Measurements from ENCODE around the gene PGAP3.

Gene PGAP3

GRCh38 chr17:39660397-39661385 is 27.2 kb downstream of the PGAP3 start:
- no peak for DNase-seq (ENCODE audit: low spot score)

DNA sequence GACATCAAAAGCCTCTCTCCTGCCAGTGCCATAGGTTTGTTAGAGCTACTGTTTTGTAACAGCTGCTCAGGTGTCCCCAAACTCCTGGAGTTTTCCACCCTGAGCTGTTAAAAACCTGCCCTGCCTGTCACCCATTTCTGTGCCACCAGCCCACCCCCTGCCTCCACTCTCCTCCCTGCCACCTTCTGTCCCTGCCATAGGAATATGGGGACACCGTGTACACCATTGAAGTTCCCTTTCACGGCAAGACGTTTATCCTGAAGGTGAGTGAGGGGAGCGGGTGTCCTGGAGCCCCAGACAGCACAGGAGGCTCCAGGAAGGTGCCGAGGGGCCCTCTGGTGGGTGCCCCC is 27.9 kb downstream of the PGAP3 start:
- DNase-seq (ENCODE audit: low spot score): no peak

GRCh38 chr17:39659279-39660010 is 28.4 kb downstream of the PGAP3 start:
- no peak for DNase-seq (ENCODE audit: low spot score)

GRCh38 chr17:39658760-39659159 is 29.1 kb downstream of the PGAP3 start:
- DNase-seq (ENCODE audit: low spot score): peak; percentile 73

DNA sequence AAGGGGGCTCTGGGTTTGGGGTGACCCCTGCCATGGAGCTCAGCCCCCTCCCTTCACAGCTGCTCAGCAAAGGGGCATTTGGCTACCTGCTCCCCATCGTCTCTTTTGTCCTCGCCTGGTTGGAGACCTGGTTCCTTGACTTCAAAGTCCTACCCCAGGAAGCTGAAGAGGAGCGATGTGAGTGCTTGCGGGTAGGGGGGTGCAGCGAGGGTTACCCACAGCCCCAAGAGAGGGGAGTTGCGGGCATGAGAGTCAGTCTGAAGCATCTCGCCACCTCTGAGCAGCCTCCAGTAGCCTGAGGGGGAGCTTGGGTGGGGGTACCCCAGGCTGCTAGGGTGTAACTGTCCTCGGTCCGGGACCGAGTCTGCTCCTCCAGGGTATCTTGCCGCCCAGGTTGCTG is 29.5 kb downstream of the PGAP3 start:
- no peak for DNase-seq (ENCODE audit: low spot score)

GRCh38 chr17:39655105-39655504 is 32.8 kb downstream of the PGAP3 start:
- no peak for DNase-seq (ENCODE audit: low spot score)

DNA sequence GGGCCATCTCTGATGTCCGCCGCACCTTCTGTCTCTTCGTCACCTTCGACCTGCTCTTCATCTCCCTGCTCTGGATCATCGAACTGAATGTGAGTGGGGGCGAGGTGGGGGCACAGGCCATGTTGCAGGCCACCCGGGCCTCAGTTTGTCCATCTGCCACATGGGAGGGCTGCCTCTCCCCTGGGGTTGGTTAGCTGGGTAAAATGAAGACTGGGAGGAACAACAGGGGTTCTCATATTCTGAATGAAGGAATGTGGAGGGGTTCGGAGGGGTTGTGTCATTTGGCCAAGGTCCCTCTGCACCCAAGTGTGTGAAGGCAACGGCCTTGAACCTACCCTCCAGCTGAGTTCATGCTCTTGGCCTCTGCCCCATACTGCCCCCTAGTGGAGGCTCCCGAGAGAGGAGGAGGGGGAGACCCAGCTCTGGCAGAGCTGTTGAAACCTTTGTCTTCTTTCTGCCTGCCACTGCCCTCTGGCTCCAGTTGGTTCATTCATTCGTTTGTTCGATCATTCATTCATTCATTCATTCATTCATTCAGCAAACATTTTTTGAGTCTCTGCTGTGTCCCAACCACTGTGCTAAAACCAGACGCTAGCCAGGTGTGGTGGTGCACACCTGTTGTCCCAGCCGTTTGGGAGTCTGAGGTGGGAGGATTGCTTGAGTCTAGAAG is 34.1 kb downstream of the PGAP3 start:
- no peak for DNase-seq (ENCODE audit: low spot score)

- no peak for DNase-seq (ENCODE audit: low spot score)
These were observed 34.6 kb downstream of the PGAP3 start for GRCh38 chr17:39653316-39653661.

GRCh38 chr17:39652587-39653315 is 35.1 kb downstream of the PGAP3 start:
- DNase-seq (ENCODE audit: low spot score): peak; percentile 84

- no peak for DNase-seq (ENCODE audit: low spot score)
These were observed 35.8 kb downstream of the PGAP3 start for GRCh38 chr17:39651923-39652586.

GRCh38 chr17:39650121-39650579 is 37.7 kb downstream of the PGAP3 start:
- DNase-seq (ENCODE audit: low spot score): no peak

DNA sequence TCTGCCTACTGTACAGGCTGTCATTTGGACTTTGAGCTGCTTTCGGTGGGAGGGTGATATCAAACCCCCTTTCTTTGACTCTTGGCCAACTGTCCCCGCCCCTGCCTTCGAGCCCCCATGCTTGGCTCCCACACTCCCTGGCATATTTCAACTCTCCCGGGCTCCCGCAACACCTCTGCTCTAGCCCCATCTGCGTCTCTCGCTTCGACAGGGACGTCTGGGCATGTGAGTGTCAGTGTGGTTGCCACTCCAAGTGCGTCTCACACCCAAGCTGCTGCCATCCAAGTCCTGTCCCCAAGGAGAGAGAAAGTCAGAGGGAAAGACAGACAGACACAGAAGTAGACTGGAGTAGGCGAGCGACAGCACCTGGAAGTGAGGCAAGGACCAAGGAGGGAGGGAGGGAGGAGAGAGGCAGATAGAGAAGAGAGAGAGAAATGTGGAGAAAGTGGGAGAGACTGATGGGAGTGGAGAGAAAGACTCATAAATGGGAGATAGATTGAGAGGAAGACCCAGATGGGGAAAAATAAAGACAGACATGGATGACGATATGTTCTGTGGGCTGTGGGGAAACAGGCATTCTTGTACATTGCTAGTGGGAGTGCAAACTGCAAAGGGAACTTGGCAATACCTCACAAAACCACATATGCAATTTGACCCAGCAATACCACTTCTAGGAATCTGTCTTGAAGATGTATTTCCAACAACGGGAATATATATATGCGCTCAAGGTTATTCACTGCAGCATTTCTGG is 39.1 kb downstream of the PGAP3 start:
- DNase-seq (ENCODE audit: low spot score): no peak

GRCh38 chr17:39647256-39647655 is 40.6 kb downstream of the PGAP3 start:
- no peak for DNase-seq (ENCODE audit: low spot score)

DNA sequence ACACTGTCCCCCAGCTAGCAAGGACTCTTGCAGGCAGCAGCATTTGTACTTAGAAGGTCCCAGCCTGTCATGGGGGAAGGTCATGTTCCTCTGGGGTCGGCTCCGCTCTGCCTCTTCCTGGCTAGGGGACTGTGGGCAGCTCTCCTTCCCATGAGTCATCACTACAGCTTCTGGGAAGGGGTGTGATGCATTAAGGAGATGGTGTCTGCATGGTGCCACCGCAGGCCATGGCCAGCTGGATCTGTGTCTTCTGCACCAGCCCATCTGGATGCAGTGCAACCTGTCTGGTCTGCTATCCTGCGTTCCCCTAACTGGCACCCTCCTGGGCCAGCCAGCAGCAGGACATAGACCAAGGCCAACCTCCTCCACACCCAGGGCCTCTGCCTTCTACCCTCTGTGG is 44.6 kb downstream of the PGAP3 start:
- DNase-seq (ENCODE audit: low spot score): no peak

DNA sequence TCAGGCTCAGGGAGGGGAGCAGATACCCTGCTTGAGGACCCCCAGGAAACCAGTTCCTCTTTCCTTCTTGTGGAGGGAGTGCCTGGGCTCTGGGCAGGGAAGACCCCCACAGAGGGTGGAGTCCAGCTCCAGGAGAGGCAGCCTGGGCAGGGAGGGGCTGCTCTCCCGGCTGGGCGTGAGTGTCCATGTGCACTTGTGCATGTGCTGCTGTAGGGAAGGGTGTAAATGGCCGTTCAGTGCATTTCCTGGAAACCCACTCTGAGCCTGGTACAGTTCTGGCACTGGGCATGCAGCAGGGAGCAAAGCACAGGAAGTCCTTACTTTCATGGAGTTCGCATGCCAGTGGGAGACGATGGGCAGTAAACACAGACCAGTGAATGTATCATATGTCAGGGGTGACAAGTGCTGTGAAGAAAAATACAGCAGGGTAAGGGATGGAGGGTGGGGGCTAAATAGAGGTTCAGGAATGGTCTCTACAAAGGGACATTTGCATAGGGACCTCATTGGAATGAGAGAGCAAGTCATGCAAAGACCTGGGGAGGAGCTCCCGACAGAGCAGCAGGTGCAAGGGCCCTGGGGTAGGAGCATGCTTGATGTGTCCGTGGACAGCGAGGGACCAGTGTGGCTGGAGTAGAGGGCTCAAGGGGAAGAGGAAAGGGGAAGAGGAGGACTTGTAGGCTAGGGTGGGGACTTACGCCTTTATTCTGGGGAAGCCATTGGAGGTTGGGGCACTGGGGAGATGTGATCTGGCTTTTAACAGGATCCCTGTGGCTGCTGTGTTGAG is 45.4 kb downstream of the PGAP3 start:
- DNase-seq (ENCODE audit: low spot score): no peak

- no peak for DNase-seq (ENCODE audit: low spot score)
These were observed 46.0 kb downstream of the PGAP3 start for GRCh38 chr17:39641883-39642282.

DNA sequence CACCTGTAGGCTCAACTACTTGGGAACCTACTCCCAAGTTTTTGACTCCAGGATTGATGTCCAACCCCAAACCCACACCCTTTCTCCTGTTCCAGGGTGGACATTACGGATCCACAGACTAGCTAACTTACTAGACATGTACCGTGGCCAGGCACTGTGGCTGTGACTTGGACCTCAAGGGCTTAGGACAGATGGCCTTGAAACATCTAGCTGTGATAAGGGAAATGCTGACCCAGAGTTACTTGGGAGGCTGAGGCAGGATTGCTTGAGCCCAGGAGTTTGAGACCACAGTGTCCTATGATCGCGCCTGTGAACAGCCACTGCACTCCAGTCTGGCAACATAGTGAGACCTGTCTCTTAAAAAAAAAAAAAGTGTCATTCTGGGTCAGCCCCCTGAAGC is 46.8 kb downstream of the PGAP3 start:
- DNase-seq (ENCODE audit: low spot score): no peak

DNA sequence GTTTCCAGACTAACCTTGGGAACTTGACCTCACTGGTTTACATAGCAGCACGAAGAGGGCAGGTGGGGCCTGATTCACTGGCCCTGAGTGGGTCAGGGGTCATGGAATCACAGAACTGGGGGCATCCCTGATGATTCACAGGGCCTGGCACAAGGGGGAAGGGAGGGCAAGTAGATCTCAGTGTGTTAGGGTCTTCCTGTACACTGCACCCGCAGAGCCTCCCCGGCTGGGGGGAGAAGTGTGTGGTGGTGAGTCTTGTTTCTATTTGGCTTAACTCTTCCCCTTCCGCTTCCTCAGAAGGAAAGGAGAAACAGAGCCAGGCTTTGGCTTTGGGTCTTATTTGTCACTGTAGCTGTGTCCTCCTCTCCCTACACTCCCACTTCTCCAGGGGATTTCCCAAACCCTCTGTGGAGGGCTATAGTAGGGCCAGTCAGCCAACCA is 47.2 kb downstream of the PGAP3 start:
- DNase-seq (ENCODE audit: low spot score): no peak

GRCh38 chr17:39639566-39640458 is 48.0 kb downstream of the PGAP3 start:
- DNase-seq (ENCODE audit: low spot score): no peak

All from putamen (tissue), 1 donor.